HG03442 (cell line): ENCODE data around the gene GSX1.
"Not testable (repeated sequence)": the region's sequence is repeated elsewhere in the genome, so short reads cannot be mapped to it uniquely, and the experiment has no call there.

ENCODE experiments used
- ATAC-seq: cut with Tn5 transposase; IDR thresholded peaks from one replicate; pipeline ENCODE4 v1.9.1; 2021; ENCODE audit warnings: mild to moderate bottlenecking, moderate library complexity; ENCODE audit not compliant: unreplicated experiment

GSX1 gene

DNA sequence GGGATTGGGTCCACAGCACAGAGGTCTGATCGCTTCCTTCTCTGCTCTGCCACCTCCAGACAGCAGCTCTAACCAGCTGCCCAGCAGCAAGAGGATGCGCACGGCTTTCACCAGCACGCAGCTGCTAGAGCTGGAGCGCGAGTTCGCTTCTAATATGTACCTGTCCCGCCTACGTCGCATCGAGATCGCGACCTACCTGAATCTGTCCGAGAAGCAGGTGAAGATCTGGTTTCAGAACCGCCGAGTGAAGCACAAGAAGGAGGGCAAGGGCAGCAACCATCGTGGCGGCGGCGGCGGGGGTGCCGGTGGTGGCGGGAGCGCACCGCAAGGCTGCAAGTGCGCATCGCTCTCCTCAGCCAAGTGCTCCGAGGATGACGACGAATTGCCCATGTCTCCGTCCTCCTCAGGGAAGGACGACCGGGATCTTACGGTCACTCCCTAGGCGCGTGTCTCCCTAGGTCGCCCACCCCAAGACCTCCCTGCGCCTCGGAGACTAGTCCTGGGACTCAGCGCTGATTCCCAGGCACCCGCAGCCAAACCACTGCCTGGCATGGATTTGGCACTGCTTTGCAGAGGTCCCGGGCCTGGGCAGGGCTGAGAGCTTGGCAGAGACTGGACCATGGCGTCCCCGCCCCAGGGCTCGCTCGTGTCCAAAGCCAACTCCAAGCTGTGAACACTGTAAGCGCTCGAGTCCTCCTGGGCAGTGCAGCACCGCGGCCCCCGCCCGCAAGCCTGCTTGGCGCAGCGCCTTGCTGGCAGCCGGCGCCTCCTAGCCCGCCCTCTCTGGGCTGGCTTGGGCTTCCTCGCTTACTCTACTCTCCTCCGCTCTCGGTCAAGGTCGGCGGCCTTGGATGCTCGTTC, 1.5 kb downstream of the GSX1 start:
- ATAC-seq, result no peak

DNA sequence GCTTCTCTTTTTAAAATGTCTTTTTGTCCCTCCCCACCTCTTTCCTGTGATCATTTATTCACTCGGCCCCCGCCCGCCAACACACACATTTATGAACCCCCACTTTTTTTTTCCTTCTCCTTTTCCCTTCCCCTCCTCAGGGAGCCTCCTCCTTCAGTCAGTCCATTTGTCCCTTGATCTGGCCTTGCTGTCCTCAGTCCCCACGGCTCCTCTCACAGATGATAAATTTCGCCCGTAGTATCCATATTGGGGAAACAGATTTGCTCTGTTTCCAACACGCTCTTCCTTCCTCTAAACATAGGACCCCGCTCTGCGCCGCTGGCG, 2.0 kb downstream of the GSX1 start:
- no peak for ATAC-seq

DNA sequence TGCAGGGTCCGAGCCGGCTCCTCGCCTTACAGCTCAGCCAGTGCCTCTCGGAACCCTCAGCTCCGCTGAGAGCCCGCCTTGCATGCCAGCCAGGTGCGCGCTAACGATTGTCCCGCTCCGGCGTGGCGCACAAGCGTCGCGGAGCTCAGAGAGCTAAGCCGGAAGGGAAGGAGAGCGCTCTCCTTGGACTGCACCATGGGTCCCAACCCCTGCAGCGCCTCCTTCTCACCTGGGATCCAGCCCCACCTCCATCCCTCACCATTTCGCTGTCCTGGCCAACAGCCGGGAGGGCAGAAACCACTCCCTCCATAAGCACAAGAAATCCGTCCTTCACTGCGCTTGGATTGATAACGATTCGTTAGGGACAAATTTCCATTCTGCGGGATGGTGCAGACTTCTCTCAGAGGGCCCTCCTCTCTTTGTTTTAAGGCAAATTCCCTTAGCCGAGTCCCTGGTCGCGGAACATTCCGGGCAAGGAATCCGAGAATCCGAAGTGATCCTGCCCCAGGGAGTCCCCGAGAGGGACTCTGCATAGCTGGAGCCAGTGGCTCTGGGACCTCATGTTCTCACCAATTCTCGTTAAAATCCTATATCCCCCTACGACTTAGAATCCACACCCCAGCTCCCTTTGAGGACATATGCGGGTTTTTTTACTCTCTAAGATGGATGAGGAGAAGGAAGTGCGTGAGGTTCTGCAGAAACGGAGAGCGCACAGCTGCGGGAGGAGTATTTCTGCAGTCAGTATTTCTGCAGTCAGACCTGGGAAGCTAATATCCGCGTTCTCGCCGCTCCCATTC, 2.8 kb downstream of the GSX1 start:
- ATAC-seq, result no peak

DNA sequence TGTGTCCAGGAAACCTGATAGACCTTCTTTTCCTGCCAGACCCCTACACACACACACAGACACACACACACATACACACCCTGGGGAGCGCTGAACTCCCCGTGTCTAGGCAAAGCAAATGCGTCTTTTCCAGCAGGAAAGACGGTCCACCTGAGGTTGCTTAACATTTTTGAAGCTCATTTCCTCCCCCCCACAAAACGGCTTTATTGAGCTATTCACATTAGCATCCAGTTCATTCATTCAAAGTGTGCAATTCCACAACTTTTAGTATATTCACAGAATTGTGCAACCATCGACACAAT, 3.4 kb downstream of the GSX1 start:
- no peak for ATAC-seq

DNA sequence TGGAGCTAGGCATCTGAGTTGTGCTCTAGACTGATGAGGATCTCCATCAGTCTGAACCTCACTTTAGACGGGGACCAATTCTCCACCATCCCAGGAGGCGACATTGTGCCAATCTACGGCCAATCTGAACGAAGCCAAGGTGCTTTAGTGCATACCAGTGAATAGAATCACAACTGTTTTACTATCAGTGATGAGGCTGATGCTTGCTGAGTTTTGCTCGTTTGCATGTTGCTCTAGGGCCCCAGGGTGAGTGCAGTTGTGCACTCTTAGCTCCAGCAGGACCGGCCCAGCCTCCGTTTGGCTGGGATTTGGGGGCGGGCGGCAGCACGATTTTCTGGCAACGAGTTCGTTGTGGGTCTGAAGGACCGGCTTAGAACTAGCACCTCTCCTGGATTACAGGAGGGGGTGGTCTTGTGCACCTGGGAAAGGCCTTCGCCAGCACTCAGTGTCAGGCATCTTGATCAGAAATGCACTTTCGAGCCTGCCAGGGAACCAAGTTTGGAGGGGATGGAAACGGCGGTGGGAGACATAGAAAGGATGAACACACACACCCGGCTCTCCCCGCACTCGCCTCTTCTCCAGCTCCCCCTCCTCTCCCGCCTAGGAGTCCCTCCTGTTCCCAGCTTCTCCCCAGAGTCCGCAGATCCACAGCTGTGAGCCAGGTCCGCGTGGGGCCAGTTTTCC, 4.4 kb downstream of the GSX1 start:
- no peak for ATAC-seq

DNA sequence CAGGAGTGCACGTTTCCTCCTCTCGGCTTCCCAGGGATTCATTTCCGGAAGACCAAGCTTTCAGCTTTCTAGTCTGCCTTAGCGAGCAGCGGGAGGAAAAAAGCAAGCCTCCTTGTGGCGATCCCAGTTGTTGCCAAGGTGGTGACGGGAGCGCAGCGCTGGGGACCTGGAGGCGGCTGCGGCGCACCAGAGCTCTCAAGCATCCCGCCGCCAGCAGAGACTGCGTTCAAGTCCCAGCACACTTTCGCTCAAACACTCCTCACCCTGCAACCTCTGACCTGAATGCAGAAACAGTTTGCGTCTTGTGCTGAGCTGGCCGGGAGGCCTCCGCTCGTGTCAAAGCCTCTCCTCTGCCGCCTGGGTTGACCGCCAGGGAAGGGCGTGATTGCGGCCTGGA, 4.9 kb downstream of the GSX1 start:
- ATAC-seq, result no peak

DNA sequence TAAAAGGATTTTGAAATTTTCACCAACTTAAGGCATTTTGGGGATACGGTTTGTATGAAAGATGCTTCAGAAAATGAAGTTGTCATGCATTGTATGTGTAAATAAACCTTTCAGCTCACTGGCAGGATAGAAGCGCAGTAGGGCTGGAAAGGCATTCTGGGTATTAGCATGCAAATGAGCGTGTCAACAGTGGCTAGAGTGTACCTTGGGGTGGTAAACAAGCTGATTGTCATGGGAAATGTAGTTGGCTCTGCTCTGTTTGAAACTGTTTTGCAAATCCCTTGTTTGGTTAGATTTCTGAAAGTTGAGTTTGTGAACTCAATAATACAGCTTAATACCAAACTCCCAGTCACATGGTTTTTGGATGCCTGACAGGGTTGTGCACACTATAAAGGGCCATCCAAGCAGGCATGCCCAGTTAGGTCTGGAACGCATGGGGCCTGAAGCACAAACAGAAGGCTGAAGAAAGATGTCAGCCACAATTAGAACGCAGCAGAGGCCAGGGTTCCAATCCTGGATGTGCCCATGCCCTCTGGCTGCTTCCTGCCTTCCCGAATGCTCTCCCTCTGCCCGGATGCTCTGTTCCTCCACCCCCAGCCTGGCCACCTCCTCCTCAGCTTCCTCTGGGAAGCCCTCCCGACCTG, 14.6 kb downstream of the GSX1 start:
- ATAC-seq, result no peak

DNA sequence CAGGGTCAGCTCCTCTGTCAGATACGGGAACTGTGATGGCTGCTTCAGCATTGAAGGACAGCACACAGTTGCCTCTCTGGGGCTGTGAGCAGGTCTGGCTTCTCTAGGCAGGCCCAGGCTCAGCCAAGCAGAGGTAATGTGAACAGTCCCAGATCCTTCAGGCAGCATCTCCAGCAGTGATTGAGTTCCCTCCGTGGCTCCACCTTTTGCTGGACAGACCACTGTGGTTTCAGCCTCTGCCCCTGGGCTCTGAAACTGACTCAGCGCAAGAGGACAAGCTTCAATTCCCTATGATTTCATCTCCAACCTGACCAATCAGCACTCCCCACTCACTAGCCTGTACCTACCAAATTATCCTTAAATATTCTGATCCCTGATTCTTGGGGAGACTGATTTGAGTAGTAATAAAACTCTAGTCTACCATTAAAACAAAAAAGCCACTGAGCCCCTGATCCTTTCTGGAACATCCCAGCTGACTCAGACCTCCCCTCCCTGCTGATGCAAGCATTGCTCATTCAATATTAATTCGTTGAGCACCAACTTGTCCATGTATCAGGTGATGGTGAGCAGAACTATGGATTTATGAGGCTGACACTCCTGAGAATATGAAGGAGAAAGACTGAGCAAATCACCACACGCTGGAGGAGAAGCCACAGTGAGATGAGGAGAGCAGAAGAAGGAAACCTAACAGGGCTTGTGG, 16.7 kb downstream of the GSX1 start:
- no peak for ATAC-seq

DNA sequence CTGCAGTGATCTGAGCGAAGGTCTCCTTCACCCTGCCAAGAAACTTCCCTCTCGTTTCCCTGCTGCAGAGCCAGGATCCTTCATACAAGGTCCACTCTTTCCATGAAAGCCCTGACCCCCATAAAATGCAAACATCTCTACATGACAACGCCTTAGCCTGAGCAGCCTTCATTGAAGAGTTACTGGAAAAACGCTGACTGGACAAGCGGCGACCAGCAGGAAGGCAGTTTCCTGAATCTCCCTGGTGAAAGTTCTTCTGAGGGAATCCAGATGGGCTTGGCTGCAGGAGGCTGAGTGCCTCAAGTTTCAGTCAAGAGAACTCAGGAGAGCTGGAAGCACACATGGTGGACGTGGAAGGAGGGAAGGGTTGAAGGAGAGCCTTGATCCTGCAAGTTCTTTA, 17.7 kb downstream of the GSX1 start:
- no peak for ATAC-seq

DNA sequence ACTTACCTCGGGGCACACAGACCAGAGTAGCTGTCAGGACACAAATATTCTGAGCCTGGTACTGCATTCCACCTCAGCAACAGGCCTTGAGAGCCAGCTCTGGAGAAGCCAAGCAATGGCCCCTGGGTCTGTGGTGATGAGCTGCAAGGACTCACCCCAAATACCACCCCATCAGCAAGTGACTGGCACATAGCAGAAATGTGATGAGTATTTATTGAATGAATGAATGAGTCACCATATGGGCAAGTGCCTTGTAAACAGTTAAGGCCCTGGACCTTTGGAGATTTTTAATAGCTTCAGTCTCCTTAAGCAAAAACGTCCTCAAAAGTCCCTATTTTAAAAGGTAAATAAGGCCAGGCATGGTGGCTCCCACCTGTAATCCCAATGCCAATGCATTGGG, 18.2 kb downstream of the GSX1 start:
- no peak for ATAC-seq

DNA sequence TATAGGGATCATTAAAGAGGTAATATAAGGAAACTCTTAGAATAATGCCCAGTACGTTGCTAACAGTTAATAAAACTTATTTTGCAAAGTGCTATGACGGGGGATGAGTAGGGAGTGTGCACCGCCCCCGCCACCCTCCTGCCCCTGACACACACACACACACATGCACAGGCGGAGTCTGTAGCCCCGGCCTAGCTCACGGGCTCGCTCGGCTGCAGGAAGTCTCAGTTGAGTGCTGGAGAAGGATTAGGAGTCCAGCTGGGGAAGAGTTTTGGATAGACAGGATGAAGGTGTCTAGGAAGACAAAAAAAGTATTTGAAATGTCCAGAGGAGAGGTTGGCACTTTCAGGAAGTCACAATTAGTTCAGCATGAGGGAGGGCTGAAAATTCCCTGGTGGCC, 21.5 kb downstream of the GSX1 start:
- no peak for ATAC-seq

DNA sequence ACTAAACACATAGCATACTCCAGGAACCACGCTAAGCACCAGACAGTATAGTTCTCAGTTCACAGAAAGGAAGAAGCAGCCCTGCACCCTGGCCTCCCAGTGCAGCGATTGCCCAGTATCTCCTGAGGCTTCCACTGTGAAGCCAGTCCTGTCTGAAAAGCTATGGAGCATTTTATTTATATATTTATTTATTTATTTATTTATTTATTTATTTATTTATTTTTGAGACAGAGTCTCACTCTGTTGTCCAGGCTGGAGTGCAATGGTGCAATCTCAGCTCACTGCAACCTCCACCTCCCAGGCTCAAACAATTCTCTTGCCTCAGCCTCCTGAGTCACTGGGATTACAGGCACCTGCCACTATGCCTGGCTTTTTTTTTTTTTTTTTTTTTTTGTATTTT, 25.5 kb downstream of the GSX1 start:
- not testable (repeated sequence) for ATAC-seq

DNA sequence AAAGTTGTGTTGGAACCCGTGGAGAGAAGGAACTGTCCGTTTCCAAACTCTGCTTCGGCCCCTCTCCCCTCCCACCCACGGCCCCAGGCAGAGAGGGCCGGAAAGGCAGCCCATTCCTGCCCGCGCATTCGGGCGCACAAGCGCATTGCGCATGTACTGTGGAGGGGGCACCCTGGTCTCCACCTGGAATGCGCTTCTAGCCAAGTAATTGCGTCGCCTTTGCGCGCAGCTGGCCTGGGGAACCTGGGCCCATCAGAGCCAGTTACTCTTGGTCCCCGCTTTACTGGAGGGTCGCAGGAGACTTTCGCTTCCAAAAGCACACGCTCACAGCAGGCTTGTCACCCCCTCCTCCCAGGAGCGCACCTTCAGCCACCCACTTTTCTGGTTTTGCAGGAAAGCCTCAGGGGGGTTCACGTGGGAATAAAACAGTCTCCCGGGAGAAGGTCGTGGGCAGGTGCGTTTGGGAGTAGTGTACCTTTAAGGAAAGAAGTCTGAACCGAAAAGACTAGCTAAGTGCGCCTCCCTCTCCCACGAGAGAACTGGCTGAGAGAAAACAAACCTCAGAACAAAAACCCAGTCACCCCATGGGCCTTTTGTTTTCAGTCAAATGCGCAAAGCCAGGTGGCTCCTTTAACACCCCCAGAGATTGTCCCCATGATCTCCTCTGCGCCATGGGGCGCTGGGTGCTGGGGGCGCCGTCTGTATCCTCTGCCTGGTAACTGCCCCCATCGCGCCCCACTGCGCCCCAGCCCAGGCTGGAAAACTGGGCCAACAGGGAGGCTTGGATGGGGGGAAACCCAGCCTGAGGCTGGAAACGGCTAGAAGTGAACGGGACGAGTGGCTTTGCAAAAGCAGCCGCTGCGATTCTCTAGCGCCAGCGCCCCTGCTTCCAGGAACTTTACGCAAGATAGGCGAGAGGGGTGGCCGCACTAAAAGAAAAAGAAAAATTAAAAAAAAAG, 28.5 kb downstream of the GSX1 start:
- ATAC-seq, result no peak

DNA sequence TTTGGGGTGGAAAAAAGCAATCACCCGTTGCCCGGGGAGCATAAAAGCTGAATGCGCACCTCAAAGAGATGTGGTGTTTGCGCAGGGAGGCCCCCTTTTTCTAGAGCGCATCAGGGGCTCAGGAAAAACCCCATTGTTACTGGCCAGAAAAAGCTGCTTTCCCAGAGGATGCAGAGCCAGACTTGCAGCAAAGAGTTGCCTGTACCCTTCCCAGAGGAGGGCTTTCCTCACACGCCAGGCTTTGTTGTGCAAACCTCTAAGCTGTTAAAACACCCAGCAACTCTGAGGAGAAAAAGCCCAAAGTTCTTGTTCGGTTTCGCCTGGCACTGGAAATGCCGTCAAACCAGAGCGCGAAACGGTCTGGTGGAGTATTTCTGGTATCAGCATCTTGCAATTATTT, 29.3 kb downstream of the GSX1 start:
- ATAC-seq, result no peak

DNA sequence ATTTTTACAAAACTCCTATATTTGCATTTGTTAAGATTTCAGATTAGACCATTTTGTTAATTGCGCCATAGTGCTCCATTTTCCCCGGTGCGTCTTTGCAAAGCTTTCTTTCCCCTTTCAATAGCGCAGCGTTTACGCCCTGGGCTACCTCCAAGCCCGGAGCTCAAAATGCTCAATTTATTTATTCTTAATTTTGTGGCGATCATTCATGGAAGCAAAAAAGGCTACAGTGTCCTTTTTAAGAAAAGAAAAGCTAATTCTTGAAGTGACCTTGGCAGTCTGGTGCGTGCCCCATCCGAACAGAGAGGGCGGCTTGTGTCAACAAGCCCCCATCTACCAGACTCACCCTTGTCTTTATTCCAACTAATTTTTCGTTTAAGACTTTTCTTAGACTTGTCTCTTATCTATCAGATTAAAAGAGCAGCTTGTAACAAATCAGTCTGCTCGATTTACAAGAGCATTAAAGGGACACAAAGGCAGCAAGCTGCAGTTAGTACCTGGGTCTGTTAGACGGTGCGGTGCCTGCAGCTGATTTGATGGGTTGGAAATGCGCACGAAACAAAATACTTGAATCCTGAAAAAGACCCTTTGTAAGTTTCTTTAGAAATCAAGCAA, 30.1 kb downstream of the GSX1 start:
- ATAC-seq, result no peak

DNA sequence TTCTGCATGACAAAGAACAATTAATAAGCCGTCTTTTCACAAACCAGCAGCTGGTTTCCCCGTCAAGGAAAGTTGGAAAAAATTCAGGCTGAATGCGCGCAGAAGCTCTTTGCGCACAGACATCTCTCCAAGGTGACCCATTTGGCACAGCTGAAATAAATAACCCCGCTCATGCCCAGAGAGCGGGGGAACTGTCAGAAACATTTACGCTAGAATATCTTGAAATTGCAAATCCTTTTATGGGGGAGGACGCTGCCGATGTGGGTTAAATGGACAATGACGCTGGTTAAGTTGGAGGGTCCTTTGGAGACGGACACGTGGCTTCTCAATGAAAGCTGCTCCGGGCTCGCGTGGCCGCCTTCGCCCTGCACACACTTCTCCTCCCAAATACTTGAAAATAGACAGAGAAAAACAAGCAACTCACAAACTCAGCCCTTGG, 30.6 kb downstream of the GSX1 start:
- ATAC-seq, result no peak

DNA sequence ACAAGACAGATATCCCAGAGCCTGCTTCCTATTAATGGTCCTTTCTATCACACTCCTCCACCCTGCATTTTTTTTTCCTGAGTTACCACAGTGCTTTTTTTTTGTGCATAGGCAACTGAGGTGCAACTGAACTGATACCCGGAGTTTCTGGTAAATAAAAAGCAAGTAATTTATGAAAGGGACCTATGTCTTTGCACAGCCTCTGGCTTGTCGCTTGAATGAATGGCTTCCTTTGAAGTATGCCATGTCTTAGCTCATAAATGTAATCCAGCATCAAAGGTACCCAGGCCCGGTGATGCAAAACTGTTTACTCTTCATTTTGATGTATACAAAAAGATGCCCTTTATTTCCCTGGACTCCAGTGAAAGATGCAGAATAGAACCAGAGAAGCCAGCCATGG, 31.8 kb downstream of the GSX1 start:
- ATAC-seq, result no peak

DNA sequence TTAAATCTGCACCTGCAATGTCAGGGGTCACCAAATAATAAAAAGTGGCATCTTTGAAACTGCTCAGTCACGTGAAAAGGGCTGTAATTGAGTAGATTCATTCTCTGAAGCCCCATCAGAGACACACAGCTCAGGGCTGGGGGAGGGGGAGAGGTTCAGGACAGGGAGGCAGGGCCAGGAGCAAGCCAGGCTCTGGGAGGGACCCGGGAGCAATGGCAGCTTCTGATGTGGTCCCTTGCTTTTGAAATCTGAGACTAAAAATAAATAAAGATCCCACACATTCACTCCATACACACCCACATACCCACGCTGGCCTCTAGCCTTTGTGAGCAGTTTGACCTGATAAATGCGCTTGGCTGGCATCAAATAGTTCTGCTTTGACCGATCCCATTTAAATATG, 32.8 kb downstream of the GSX1 start:
- ATAC-seq, result no peak
